ENCODE data around the gene VGLL4.

- no peak for TF ChIP-seq CTCF (optimal IDR thresholded peaks at IDR 0.05 in 1 of 3, IDR thresholded peaks at IDR 0.05 in 1 of 3, conservative IDR thresholded peaks at IDR 0.05 in 1 of 3; ENCODE audit: extremely low read depth in 1 of 3, insufficient read depth in 2 of 3, low read length in 3 of 3)
- TF ChIP-seq EZH2 (IDR thresholded peaks at IDR 0.05; ENCODE audit: low read length), result no peak
Measured at GRCh38 chr3:11634081-11634635, 9.6 kb downstream of the VGLL4 start.

Measured in keratinocyte (primary cell).